A673 (cell line): Measurements from ENCODE around the gene TMEM238. TPM values are rescaled to one million over a fixed set of nuclear protein-coding genes. Genes with fewer than 3 reads are reported as not detected.

Source experiments
- BruUV-seq: library from RNA; stranded (reverse); fragments of 400-500 nt; replicated peaks from 2 replicates; lab custom pipeline; 2021; lab: Mats Ljungman, UMichigan
- CTCF ChIA-PET: fragments of 300-600 bp; sonication (Branson Sonifier 250); formaldehyde crosslinking; loops from one replicate; lab custom pipeline; 2022; ENCODE audit warnings: antibody characterized with exemption; lab: Charles Lee
- POLR2A ChIA-PET: fragments of 300-600 bp; sonication (Branson Sonifier 250); formaldehyde crosslinking; loops from one replicate; lab custom pipeline; 2022; ENCODE audit warnings: antibody characterized with exemption; ENCODE audit not compliant: low non-redundant PET; lab: Charles Lee
- DNase-seq: peaks from one replicate; pipeline ENCODE4 v3.0.0-alpha.2; 2015; ENCODE audit warnings: low spot score
- H3K27ac ChIP-seq: fragments of 200-600 bp; sonication (generic); 2 replicates; pipeline ENCODE4 v1.5.1; 2016; ENCODE audit warnings: mixed run types, low read depth, mild to moderate bottlenecking, mixed read lengths, antibody characterized with exemption, low read length; ENCODE audit not compliant: poor library complexity, severe bottlenecking
- H3K27me3 ChIP-seq: fragments of 200-600 bp; sonication (generic); replicated peaks from 2 replicates; pipeline ENCODE4 v1.6.1; 2017; ENCODE audit warnings: mixed run types, low read depth, mild to moderate bottlenecking, mixed read lengths, antibody characterized with exemption, low read length; ENCODE audit not compliant: insufficient read depth, poor library complexity
- H3K36me3 ChIP-seq: fragments of 200-600 bp; sonication (generic); 2 replicates; pipeline ENCODE4 v1.6.1; 2016; ENCODE audit warnings: mixed run types, mild to moderate bottlenecking, mixed read lengths, antibody characterized with exemption, low read length; ENCODE audit not compliant: insufficient read depth, poor library complexity, severe bottlenecking
- H3K4me1 ChIP-seq: fragments of 200-600 bp; sonication (generic); 2 replicates; pipeline ENCODE4 v1.6.1; 2017; ENCODE audit warnings: mixed run types, mild to moderate bottlenecking, mixed read lengths, antibody characterized with exemption, low read length; ENCODE audit not compliant: insufficient read depth, poor library complexity, severe bottlenecking
- H3K4me3 ChIP-seq: fragments of 200-600 bp; sonication (generic); 2 replicates; pipeline ENCODE4 v1.5.1; 2016; ENCODE audit warnings: low read depth, mixed run types, mild to moderate bottlenecking, mixed read lengths, low read length; ENCODE audit not compliant: poor library complexity, severe bottlenecking
- H3K9me3 ChIP-seq: fragments of 200-600 bp; sonication (generic); 2 replicates; pipeline ENCODE4 v1.6.1; 2016; ENCODE audit warnings: mixed run types, low read depth, mild to moderate bottlenecking, mixed read lengths, antibody characterized with exemption, low read length; ENCODE audit not compliant: poor library complexity, severe bottlenecking
- CTCF ChIP-seq: fragments of 300-800, 200-600 bp; sonication (generic); conservative IDR thresholded peaks from 2 replicates; pipeline ENCODE4 v1.5.1; 2017; ENCODE audit warnings: low read depth, mild to moderate bottlenecking, antibody characterized with exemption, low read length, moderate library complexity, mixed read lengths
- EZH2 ChIP-seq: fragments of 200-600 bp; sonication (generic); IDR thresholded peaks from 2 replicates; pipeline ENCODE4 v1.6.1; 2017; ENCODE audit warnings: borderline replicate concordance, low read depth, mild to moderate bottlenecking, mixed read lengths, antibody characterized with exemption, low read length; ENCODE audit not compliant: poor library complexity, severe bottlenecking
- intact Hi-C: fragments of 100-400 bp; cut with micrococcal nuclease; formaldehyde crosslinking; loops from one replicate; pipeline ENCODE4 v1.10.0; 2022; ENCODE audit not compliant: unreplicated experiment
- total RNA-seq: library from RNA; stranded (reverse); gene quantifications from 2 replicates; pipeline ENCODE4 v1.2.3, GENCODE V29; 2021

Gene TMEM238
- total RNA-seq, 1 experiment from 2014 or later, result 0.69 TPM

- no TSS peak for BruUV-seq
These were observed 22.9 kb upstream of the TMEM238 start for GRCh38 chr19:55406826-55407549.

GRCh38 chr19:55406091-55406825, 22.2 kb upstream of the TMEM238 start:
- CTCF ChIA-PET, result no interaction called here
- TF ChIP-seq CTCF, result no peak
- no peak for TF ChIP-seq EZH2
- H3K9me3 ChIP-seq, result no peaks in the 10 kb centered on the region
- intact Hi-C loops, result loop anchor here (5.0 kb wide), 1 partner anchor 196 kb away; the partner anchor contains the start of gene ZNF524
- peak overlapping the region; percentile 98 for H3K4me3 ChIP-seq
- H3K27ac ChIP-seq, result peak overlapping the region; percentile 100
- DNase-seq, result no peak
- peaks cover 25% of the 10 kb centered on the region for H3K4me1 ChIP-seq
- BruUV-seq, result TSS peak; percentile 59
- POLR2A ChIA-PET, result interaction anchor here (1.0 kb wide), 1 partner anchor 115 kb away, joined by 3 read pairs; no protein-coding TSS in a partner anchor
- H3K36me3 ChIP-seq, result peaks cover 53% of the 10 kb centered on the region
- no peaks in the 10 kb centered on the region for H3K27me3 ChIP-seq

More at GRCh38 chr19:55406826-55407549, 22.9 kb upstream of the TMEM238 start:
- ChIA-PET CTCF (interaction anchor here (0.6 to 0.7 kb wide), 2 partner anchors 11 to 224 kb away, joined by 3 read pairs; no protein-coding TSS in a partner anchor), POLR2A (interaction anchor here (0.6 to 0.9 kb wide), 3 partner anchors 18 to 223 kb away, joined by 3 to 12 read pairs (median 8); no protein-coding TSS in a partner anchor)
- Histone ChIP-seq H3K36me3 (peaks cover 47% of the 10 kb centered on the region), H3K27ac (peak overlapping the region; percentile 100), H3K9me3 (no peaks in the 10 kb centered on the region), H3K27me3 (no peaks in the 10 kb centered on the region), H3K4me1 (peaks cover 25% of the 10 kb centered on the region), H3K4me3 (peak overlapping the region; percentile 98)
- no peak for DNase-seq
- TF ChIP-seq CTCF (no peak), EZH2 (no peak)
- intact Hi-C loops, result loop anchor here (5.0 kb wide), 1 partner anchor 195 kb away; the partner anchor contains the start of gene ZNF524

GRCh38 chr19:55405638-55406037, 21.5 kb upstream of the TMEM238 start:
- Histone ChIP-seq H3K36me3 (peaks cover 59% of the 10 kb centered on the region), H3K4me1 (peaks cover 25% of the 10 kb centered on the region), H3K9me3 (no peaks in the 10 kb centered on the region), H3K27ac (no peak overlapping the region), H3K4me3 (peak overlapping the region; percentile 98), H3K27me3 (no peaks in the 10 kb centered on the region)
- no TSS peak for BruUV-seq
- CTCF ChIA-PET, result no interaction called here
- no peak for DNase-seq
- intact Hi-C loops, result loop anchor here (5.0 kb wide), 1 partner anchor 197 kb away; the partner anchor contains the start of gene ZNF524
- no peak for TF ChIP-seq CTCF
- no peak for TF ChIP-seq EZH2
- POLR2A ChIA-PET, result interaction anchor here (1.0 kb wide), 1 partner anchor 114 kb away, joined by 3 read pairs; no protein-coding TSS in a partner anchor
